ENCODE data around the gene DMRTB1.

The DMRTB1 gene

GRCh38 chr1:53482441-53483153 is 23.4 kb downstream of the DMRTB1 start:
- DNase-seq: no peak
- Histone ChIP-seq H3K36me3 (no peaks in the 10 kb centered on the region), H3K4me3 (ENCODE audit: low read depth, low read length) (no peak overlapping the region), H3K27me3 (ENCODE audit: insufficient read depth, low read depth, severe bottlenecking) (no peaks in the 10 kb centered on the region), H3K27ac (no peak overlapping the region), H3K9me3 (ENCODE audit: severe bottlenecking) (peaks cover 6% of the 10 kb centered on the region)
- TF ChIP-seq, protein P1, sequence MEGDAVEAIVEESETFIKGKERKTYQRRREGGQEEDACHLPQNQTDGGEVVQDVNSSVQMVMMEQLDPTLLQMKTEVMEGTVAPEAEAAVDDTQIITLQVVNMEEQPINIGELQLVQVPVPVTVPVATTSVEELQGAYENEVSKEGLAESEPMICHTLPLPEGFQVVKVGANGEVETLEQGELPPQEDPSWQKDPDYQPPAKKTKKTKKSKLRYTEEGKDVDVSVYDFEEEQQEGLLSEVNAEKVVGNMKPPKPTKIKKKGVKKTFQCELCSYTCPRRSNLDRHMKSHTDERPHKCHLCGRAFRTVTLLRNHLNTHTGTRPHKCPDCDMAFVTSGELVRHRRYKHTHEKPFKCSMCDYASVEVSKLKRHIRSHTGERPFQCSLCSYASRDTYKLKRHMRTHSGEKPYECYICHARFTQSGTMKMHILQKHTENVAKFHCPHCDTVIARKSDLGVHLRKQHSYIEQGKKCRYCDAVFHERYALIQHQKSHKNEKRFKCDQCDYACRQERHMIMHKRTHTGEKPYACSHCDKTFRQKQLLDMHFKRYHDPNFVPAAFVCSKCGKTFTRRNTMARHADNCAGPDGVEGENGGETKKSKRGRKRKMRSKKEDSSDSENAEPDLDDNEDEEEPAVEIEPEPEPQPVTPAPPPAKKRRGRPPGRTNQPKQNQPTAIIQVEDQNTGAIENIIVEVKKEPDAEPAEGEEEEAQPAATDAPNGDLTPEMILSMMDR (IDR thresholded peaks at IDR 0.05; ENCODE audit: low read depth, low read length): no peak

GRCh38 chr1:53483170-53483569 is 24.0 kb downstream of the DMRTB1 start:
- Histone ChIP-seq H3K27me3 (ENCODE audit: insufficient read depth, low read depth, severe bottlenecking) (no peaks in the 10 kb centered on the region), H3K27ac (no peak overlapping the region), H3K36me3 (no peaks in the 10 kb centered on the region), H3K4me3 (ENCODE audit: low read depth, low read length) (no peak overlapping the region), H3K9me3 (ENCODE audit: severe bottlenecking) (peaks cover 6% of the 10 kb centered on the region)
- TF ChIP-seq, protein P1 (IDR thresholded peaks at IDR 0.05; ENCODE audit: low read depth, low read length): no peak
- DNase-seq: no peak

DNA sequence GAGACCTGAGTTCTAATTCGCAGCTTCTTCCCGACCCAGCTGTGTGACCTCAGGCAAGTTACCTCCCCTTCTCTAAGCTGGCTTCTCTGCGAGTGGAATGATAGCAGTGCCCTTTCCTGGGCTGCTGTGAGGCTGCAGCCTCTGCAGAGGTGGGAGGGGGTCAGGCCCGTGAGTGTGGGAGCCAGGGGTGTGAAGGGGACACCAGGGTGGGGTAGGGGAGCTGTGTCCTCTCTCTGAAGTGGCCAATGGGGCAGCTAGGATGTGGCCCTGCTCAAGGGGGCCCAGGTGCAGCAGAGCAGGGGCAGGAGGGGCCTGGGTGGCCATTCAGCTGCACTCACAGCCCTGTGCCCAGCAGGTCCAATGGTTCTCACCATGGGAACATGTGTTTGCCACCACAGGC is 24.5 kb downstream of the DMRTB1 start:
- H3K9me3 ChIP-seq (ENCODE audit: severe bottlenecking): peaks cover 4% of the 10 kb centered on the region
- no peak for DNase-seq
- H3K27me3 ChIP-seq (ENCODE audit: insufficient read depth, low read depth, severe bottlenecking): no peaks in the 10 kb centered on the region
- no peak overlapping the region for H3K4me3 ChIP-seq (ENCODE audit: low read depth, low read length)
- H3K36me3 ChIP-seq: no peaks in the 10 kb centered on the region
- TF ChIP-seq, protein P1 (IDR thresholded peaks at IDR 0.05; ENCODE audit: low read depth, low read length): no peak
- H3K27ac ChIP-seq: no peak overlapping the region

GRCh38 chr1:53484705-53485477 is 25.7 kb downstream of the DMRTB1 start:
- no peaks in the 10 kb centered on the region for H3K27me3 ChIP-seq (ENCODE audit: insufficient read depth, low read depth, severe bottlenecking)
- no peak overlapping the region for H3K27ac ChIP-seq
- no peak overlapping the region for H3K4me3 ChIP-seq (ENCODE audit: low read depth, low read length)
- no peaks in the 10 kb centered on the region for H3K36me3 ChIP-seq
- H3K9me3 ChIP-seq (ENCODE audit: severe bottlenecking): no peaks in the 10 kb centered on the region
- DNase-seq: no peak
- TF ChIP-seq, protein P1 (IDR thresholded peaks at IDR 0.05; ENCODE audit: low read depth, low read length): no peak

DNA sequence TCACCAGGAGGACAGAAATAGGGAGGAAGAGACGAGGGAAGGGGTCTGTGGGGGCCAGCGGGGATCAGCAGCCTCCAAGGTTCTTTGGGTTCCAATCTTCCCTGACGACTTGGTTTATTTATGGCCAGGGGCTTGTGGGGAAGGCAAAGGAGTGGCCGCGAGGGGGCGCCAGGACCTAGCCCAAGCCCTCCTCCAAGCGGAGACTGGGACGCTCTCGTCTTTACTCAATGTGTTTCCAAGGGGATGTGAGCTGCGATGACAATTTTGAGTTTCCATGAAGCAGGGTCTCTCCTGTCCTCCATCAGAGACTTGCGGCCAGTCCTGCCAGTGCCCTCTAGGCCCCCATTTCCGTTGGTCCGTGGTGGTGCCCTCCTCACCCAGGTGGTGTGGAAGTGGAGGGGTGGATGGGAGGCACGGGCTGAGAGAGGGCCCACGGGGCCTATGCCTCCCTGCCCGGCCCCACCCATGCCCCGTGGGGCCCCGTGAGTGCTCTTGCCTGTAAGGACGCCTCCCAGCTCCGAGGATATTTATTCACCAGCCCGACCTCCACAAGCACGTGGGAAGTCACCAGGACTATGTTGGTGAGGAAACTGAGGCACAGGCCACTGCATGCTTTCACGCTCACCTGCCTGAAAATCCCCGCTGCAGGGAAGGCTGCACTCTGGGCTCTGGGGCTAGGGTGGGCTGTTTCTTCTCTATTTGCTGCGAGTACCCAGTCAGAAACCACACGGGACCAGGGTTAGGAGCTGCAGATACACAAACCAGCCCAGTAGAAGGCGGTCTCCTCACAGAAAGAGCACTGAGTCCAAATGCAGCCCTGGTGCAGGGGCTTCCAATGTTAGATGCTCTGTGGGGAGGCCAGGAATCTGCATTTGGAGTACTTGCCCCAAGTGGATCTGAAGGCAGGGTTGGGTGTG is 26.5 kb downstream of the DMRTB1 start:
- TF ChIP-seq, protein P1 (IDR thresholded peaks at IDR 0.05; ENCODE audit: low read depth, low read length): peak; percentile 94
- DNase-seq: peak; percentile 84
- Histone ChIP-seq H3K27ac (no peak overlapping the region), H3K9me3 (ENCODE audit: severe bottlenecking) (no peaks in the 10 kb centered on the region), H3K4me3 (ENCODE audit: low read depth, low read length) (peak overlapping the region; percentile 30), H3K36me3 (no peaks in the 10 kb centered on the region), H3K27me3 (ENCODE audit: insufficient read depth, low read depth, severe bottlenecking) (no peaks in the 10 kb centered on the region)
